Choroid plexus epithelial cell (primary cell): Measurements from ENCODE around the gene PRKN.

Experiments used
- DNase-seq: peaks from one replicate; pipeline ENCODE4 v3.0.0-alpha.2; 2010; ENCODE audit warnings: low read depth
- H3K4me3 ChIP-seq: 2 replicates; pipeline ENCODE4 v1.5.1; 2011; ENCODE audit warnings: low read depth, mild to moderate bottlenecking, control low read depth, low read length, moderate library complexity
- CTCF ChIP-seq: conservative IDR thresholded peaks from 2 replicates; pipeline ENCODE4 v1.5.1; 2011; ENCODE audit warnings: low read depth, mild to moderate bottlenecking, control low read depth, inconsistent platforms, low read length, moderate library complexity

Gene PRKN

GRCh38 chr6:161761966-161762365, 965.6 kb downstream of the PRKN start:
- DNase-seq: no peak
- TF ChIP-seq CTCF: no peak
- H3K4me3 ChIP-seq: no peak overlapping the region

- no peak for DNase-seq
- H3K4me3 ChIP-seq: no peak overlapping the region
- TF ChIP-seq CTCF: no peak
Observed at GRCh38 chr6:161755080-161755479, 972.5 kb downstream of the PRKN start.

- DNase-seq: peak; percentile 40
- no peak overlapping the region for H3K4me3 ChIP-seq
- TF ChIP-seq CTCF: no peak
Observed at GRCh38 chr6:161750686-161751085, 976.9 kb downstream of the PRKN start.

GRCh38 chr6:161749576-161749975, 978.0 kb downstream of the PRKN start:
- H3K4me3 ChIP-seq: no peak overlapping the region
- no peak for DNase-seq
- TF ChIP-seq CTCF: no peak

GRCh38 chr6:161748535-161749416, 978.8 kb downstream of the PRKN start:
- H3K4me3 ChIP-seq: no peak overlapping the region
- TF ChIP-seq CTCF: peak; percentile 75
- peak; percentile 54 for DNase-seq

- H3K4me3 ChIP-seq: no peak overlapping the region
- no peak for TF ChIP-seq CTCF
- DNase-seq: no peak
Observed at GRCh38 chr6:161747506-161747905, 980.1 kb downstream of the PRKN start.
